Natural killer cell (primary cell): ENCODE data around the gene SIK3. TPM values are rescaled to one million over a fixed set of nuclear protein-coding genes. Genes with fewer than 3 reads are reported as not detected.
"Not testable (repeated sequence)": the region's sequence is repeated elsewhere in the genome, so short reads cannot be mapped to it uniquely, and the experiment has no call there.

Source experiments
- ATAC-seq, 3 donors: fragments of 150-1000 bp in 2 of 3; fragments of 200-7000 bp in 1 of 3; cut with Tn5 transposase; 1 replicate in 1 of 3; 2 replicates in 2 of 3; pipeline ENCODE4 v1.10.0; 2021; ENCODE audit warnings: mild to moderate bottlenecking in 2 of 3, moderate library complexity in 2 of 3
- DNase-seq, 2 donors: peaks; one replicate each; pipeline versions ENCODE4 v3.0.0 to v3.0.0-alpha.2; 2013 to 2021; ENCODE audit warnings: mixed read lengths in 1 of 2
- H3K27ac ChIP-seq: one replicate; pipeline ENCODE4 v1.5.1; 2013; ENCODE audit warnings: mild to moderate bottlenecking, low read length
- H3K27me3 ChIP-seq: one replicate; pipeline ENCODE4 v1.6.1; 2013; ENCODE audit warnings: low read length; ENCODE audit not compliant: control insufficient read depth, insufficient read depth
- H3K36me3 ChIP-seq: one replicate; pipeline ENCODE4 v1.6.1; 2013; ENCODE audit warnings: low read length; ENCODE audit not compliant: control insufficient read depth, insufficient read depth
- H3K4me1 ChIP-seq: one replicate; pipeline ENCODE4 v1.6.1; 2013; ENCODE audit warnings: low read length; ENCODE audit not compliant: control insufficient read depth, insufficient read depth
- H3K4me3 ChIP-seq: one replicate; pipeline ENCODE4 v1.5.1; 2013; ENCODE audit warnings: low read length
- H3K9me3 ChIP-seq: one replicate; pipeline ENCODE4 v1.6.1; 2013; ENCODE audit warnings: low read length; ENCODE audit not compliant: control insufficient read depth, insufficient read depth
- H3K27ac Mint-ChIP-seq, 2 donors: one replicate each; pipeline ENCODE4 v1.8.0; 2022; ENCODE audit warnings: mild to moderate bottlenecking in 2 of 2, mixed read lengths in 2 of 2, moderate library complexity in 1 of 2
- H3K27me3 Mint-ChIP-seq, 2 donors: one replicate each; pipeline ENCODE4 v1.8.0; 2022; ENCODE audit warnings: low read depth in 2 of 2, mixed read lengths in 2 of 2
- H3K36me3 Mint-ChIP-seq: one replicate; pipeline ENCODE4 v1.8.0; 2022; ENCODE audit warnings: mixed read lengths
- H3K4me1 Mint-ChIP-seq, 2 donors: one replicate each; pipeline ENCODE4 v1.8.0; 2022; ENCODE audit warnings: mixed read lengths in 2 of 2
- H3K4me3 Mint-ChIP-seq: one replicate; pipeline ENCODE4 v1.8.0; 2022; ENCODE audit warnings: mild to moderate bottlenecking, moderate library complexity, mixed read lengths
- H3K9me3 Mint-ChIP-seq, 2 donors: one replicate each; pipeline ENCODE4 v1.8.0; 2022; ENCODE audit warnings: mixed read lengths in 2 of 2
- WGBS: methylation state at CpG from one replicate; pipeline ENCODE4 v1.1.7; 2013; ENCODE audit warnings: missing lambda C conversion rate; ENCODE audit not compliant: insufficient coverage; 5-methylcytosine and 5-hydroxymethylcytosine counted together
- intact Hi-C: fragments of 100-400 bp; cut with micrococcal nuclease; formaldehyde crosslinking; loops from one replicate; pipeline ENCODE4 v1.14.2; 2022
- total RNA-seq, 4 donors: library from RNA; stranded (reverse); fragments of 120-200 nt in 1 of 4; gene quantifications; one replicate each; pipeline versions ENCODE4 v1.2.3 to v1.2.4, GENCODE V29; 2013 to 2022
- TF ChIP-seq, protein P1 (sequence below): fragments of 200-600 bp; IDR thresholded peaks from one replicate; pipeline ENCODE4 v1.8.0; 2022; ENCODE audit warnings: antibody characterized with exemption

The SIK3 gene
- total RNA-seq, 3 donors from 2014 or later (not counting 1 experiment from before 2014, with no cell fraction given), result 71.6 to 120 (median 119) TPM

GRCh38 chr11:116804001-116804400 lies 294.2 kb downstream of the SIK3 start:
- TF ChIP-seq, protein P1, sequence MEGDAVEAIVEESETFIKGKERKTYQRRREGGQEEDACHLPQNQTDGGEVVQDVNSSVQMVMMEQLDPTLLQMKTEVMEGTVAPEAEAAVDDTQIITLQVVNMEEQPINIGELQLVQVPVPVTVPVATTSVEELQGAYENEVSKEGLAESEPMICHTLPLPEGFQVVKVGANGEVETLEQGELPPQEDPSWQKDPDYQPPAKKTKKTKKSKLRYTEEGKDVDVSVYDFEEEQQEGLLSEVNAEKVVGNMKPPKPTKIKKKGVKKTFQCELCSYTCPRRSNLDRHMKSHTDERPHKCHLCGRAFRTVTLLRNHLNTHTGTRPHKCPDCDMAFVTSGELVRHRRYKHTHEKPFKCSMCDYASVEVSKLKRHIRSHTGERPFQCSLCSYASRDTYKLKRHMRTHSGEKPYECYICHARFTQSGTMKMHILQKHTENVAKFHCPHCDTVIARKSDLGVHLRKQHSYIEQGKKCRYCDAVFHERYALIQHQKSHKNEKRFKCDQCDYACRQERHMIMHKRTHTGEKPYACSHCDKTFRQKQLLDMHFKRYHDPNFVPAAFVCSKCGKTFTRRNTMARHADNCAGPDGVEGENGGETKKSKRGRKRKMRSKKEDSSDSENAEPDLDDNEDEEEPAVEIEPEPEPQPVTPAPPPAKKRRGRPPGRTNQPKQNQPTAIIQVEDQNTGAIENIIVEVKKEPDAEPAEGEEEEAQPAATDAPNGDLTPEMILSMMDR, result no peak
- Mint-ChIP-seq H3K27me3 (peaks cover 8 to 21% of the 10 kb centered on the region in 2 donors), H3K36me3 (no peaks in the 10 kb centered on the region), H3K4me3 (no peak overlapping the region), H3K9me3 (no peaks in the 10 kb centered on the region), H3K27ac (no peak overlapping the region), H3K4me1 (no peaks in the 10 kb centered on the region)
- Histone ChIP-seq H3K4me1 (no peaks in the 10 kb centered on the region), H3K36me3 (no peaks in the 10 kb centered on the region), H3K27ac (no peak overlapping the region), H3K9me3 (no peaks in the 10 kb centered on the region), H3K4me3 (no peak overlapping the region), H3K27me3 (no peaks in the 10 kb centered on the region)
- 73% methylated on average over 3 of the region's 3 CpGs for WGBS
- intact Hi-C loops, result no loop called here
- no peak for DNase-seq
- ATAC-seq, result no peak

DNA sequence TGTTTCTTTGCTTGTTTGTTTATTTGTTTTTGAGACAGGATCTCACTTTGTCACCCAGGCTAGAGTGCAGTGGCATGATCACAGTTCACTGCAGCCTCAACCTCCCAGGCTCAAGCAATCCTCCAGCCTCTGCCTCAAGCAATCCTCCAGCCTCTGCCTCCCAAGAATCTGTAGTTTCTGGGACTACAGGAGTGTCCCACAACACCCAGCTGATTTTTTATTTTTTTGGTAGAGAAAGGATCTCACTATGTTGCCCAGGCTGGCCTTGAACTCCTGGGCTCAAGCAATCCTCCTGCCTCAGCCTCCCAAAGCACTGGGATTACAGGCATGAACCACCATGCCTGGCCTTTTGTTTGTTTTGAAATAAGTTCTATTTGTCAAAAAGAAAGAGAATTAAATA lies 296.6 kb downstream of the SIK3 start:
- H3K4me3 ChIP-seq, H3K27ac Mint-ChIP-seq, H3K9me3 Mint-ChIP-seq, DNase-seq, H3K9me3 ChIP-seq, intact Hi-C loops, H3K36me3 Mint-ChIP-seq, H3K27ac ChIP-seq, H3K27me3 ChIP-seq, H3K4me1 Mint-ChIP-seq, H3K4me1 ChIP-seq, H3K36me3 ChIP-seq, H3K4me3 Mint-ChIP-seq, ATAC-seq: not testable (repeated sequence)
- peaks cover 6 to 26% of the 10 kb centered on the region in 2 donors for H3K27me3 Mint-ChIP-seq

GRCh38 chr11:116800610-116801009 lies 297.6 kb downstream of the SIK3 start:
- no peaks in the 10 kb centered on the region for H3K9me3 ChIP-seq
- H3K9me3 Mint-ChIP-seq, result no peaks in the 10 kb centered on the region
- no peaks in the 10 kb centered on the region for H3K36me3 Mint-ChIP-seq
- no peak overlapping the region for H3K27ac Mint-ChIP-seq
- no peak for DNase-seq
- no peak overlapping the region for H3K4me3 Mint-ChIP-seq
- no peak overlapping the region for H3K4me3 ChIP-seq
- TF ChIP-seq, protein P1, result no peak
- no peak overlapping the region for H3K27ac ChIP-seq
- ATAC-seq, result no peak
- H3K27me3 Mint-ChIP-seq, result peaks cover 6 to 26% of the 10 kb centered on the region in 2 donors
- H3K36me3 ChIP-seq, result no peaks in the 10 kb centered on the region
- no peaks in the 10 kb centered on the region for H3K27me3 ChIP-seq
- no peaks in the 10 kb centered on the region for H3K4me1 ChIP-seq
- intact Hi-C loops, result no loop called here
- no peaks in the 10 kb centered on the region for H3K4me1 Mint-ChIP-seq
- 95% methylated on average over 2 of the region's 2 CpGs for WGBS

GRCh38 chr11:116798368-116798767 lies 299.9 kb downstream of the SIK3 start:
- Mint-ChIP-seq H3K27ac (no peak overlapping the region), H3K4me3 (no peak overlapping the region), H3K36me3 (no peaks in the 10 kb centered on the region), H3K4me1 (no peaks in the 10 kb centered on the region), H3K27me3 (peaks cover 3 to 26% of the 10 kb centered on the region in 2 donors), H3K9me3 (no peaks in the 10 kb centered on the region)
- Histone ChIP-seq H3K4me3 (no peak overlapping the region), H3K36me3 (no peaks in the 10 kb centered on the region), H3K9me3 (no peaks in the 10 kb centered on the region), H3K27me3 (no peaks in the 10 kb centered on the region), H3K4me1 (no peaks in the 10 kb centered on the region), H3K27ac (no peak overlapping the region)
- no peak for ATAC-seq
- WGBS, result 75% methylated on average over 5 of the region's 5 CpGs
- TF ChIP-seq, protein P1, result no peak
- no peak for DNase-seq
- intact Hi-C loops, result no loop called here
